Measurements from ENCODE around the gene FBLN1. TPM values are rescaled to one million over a fixed set of nuclear protein-coding genes. Genes with fewer than 3 reads are reported as not detected.
A peak's percentile ranks its signal among the peaks of the same experiment; 100 is the strongest.
"Not testable (repeated sequence)": the region's sequence is repeated elsewhere in the genome, so short reads cannot be mapped to it uniquely, and the experiment has no call there.

FBLN1 gene
- total and polyA plus RNA-seq, 11 donors, result 22.4 to 239 (median 44.7) TPM

DNA sequence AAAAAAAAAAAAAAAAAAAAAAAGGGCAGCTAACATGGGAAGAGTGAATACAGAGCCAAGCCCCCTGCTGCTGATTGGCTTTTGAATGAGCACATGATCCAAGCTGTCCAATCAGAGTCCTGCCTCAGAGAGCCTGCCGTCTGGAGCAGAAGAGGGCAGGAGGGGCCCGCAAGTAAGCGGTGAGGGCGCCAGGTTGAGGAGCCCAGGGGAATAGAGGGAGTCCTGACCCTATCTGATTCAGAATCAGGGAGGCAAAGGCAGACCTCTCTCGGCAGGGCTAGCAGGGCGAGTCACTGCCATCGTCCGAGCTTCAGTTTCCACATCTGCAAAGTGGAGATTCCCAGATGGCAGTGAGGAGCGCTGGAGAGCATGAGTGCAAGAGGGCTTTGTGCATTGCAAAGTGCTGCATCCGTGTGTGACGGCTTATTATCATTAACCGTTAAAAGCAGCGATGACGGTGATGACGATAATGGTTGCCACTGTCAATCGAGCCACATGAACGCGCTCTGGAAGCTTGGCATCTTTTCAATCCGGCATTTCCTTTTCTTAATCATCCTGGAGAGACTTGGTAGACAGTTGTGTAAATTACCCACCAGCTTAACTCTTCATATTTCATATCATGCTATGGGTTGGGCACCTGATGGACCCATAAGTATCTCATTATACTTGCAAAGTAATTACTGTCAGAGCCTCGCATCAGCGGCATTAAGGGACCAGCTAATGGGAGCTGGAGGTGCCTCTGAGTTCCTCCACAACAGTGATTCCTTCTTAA, 100.3 kb downstream of the FBLN1 start:
- TF ChIP-seq CTCF (IDR thresholded peaks at IDR 0.05) (no peak), POLR2A (IDR thresholded peaks at IDR 0.05) (no peak)
- DNase-seq, result peak in 1 of 5 donors; percentile 12
- WGBS, 4 donors, result 78 to 88% (median 83%) methylated on average over 21 of the region's 21 CpGs
- H3K9me3 ChIP-seq, result no peaks in the 10 kb centered on the region
- intact Hi-C loops (cut with DNase I), result no loop called here
- peaks cover 0 to 31% (median 0%) of the 10 kb centered on the region in 9 donors for H3K36me3 ChIP-seq
- no peak for ATAC-seq
- H3K27ac ChIP-seq, result no peak overlapping the region
- H3K4me1 ChIP-seq, result peaks cover 0 to 13% (median 0%) of the 10 kb centered on the region in 12 donors
- H3K4me3 ChIP-seq, result no peak overlapping the region
- H3K27me3 ChIP-seq, result no peaks in the 10 kb centered on the region

DNA sequence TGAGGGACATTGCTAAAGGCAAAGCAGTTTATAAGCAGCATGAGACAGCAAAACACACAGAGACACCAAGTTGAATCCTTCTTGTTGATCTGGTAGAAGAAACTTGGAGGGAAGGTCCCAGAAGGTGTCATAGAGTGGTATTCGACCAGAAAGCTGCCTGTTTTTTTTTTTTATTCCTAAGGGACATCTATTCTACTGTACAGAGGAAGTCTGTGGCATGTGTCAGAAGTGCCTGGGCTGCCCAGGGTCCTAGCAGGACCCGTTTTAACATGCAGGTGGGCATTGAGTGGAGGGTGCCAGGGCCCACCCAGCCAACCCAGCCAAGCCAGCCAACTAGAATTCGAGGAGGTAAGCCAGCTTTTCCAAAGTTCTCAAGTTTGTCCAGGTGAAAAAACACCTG, 100.9 kb downstream of the FBLN1 start:
- intact Hi-C loops (cut with DNase I), result no loop called here
- peak overlapping the region in 1 of 12 donors; percentile 63 for H3K27ac ChIP-seq
- WGBS, 4 donors, result 52 to 63% (median 55%) methylated on average over 3 of the region's 3 CpGs
- H3K9me3 ChIP-seq, result no peaks in the 10 kb centered on the region
- peak in 1 of 5 donors; percentile 10 for DNase-seq
- H3K4me3 ChIP-seq, result no peak overlapping the region
- H3K36me3 ChIP-seq, result peaks cover 0 to 27% (median 0%) of the 10 kb centered on the region in 9 donors
- H3K27me3 ChIP-seq, result no peaks in the 10 kb centered on the region
- peaks cover 0 to 13% (median 0%) of the 10 kb centered on the region in 12 donors for H3K4me1 ChIP-seq
- TF ChIP-seq POLR2A (IDR thresholded peaks at IDR 0.05) (no peak), CTCF (IDR thresholded peaks at IDR 0.05) (no peak)
- no peak for ATAC-seq

DNA sequence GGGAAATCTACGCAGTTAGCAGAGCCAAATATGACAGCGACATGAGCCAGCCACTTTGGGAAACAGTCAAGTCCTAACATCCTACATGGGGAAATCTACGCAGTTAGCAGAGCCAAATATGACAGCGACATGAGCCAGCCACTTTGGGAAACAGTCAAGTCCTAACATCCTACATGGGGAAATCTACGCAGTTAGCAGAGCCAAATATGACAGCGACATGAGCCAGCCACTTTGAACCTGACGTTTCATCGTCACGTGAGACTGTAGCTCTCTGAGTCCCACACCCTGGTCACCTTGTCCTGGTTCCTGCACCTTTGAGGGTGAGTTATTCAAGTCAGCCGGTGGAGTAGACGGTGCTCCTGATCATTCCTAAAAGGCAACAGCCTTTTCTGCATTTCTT, 105.4 kb downstream of the FBLN1 start:
- WGBS, 4 donors, result 56 to 65% (median 59%) methylated on average over 8 to 11 of the region's 11 CpGs
- DNase-seq, result peak in 1 of 5 donors; percentile 11
- H3K9me3 ChIP-seq; ATAC-seq; H3K27me3 ChIP-seq; intact Hi-C loops (cut with DNase I); H3K36me3 ChIP-seq; H3K4me3 ChIP-seq; H3K27ac ChIP-seq: not testable (repeated sequence)
- H3K4me1 ChIP-seq, result peaks cover 0 to 14% (median 0%) of the 10 kb centered on the region in 12 donors

DNA sequence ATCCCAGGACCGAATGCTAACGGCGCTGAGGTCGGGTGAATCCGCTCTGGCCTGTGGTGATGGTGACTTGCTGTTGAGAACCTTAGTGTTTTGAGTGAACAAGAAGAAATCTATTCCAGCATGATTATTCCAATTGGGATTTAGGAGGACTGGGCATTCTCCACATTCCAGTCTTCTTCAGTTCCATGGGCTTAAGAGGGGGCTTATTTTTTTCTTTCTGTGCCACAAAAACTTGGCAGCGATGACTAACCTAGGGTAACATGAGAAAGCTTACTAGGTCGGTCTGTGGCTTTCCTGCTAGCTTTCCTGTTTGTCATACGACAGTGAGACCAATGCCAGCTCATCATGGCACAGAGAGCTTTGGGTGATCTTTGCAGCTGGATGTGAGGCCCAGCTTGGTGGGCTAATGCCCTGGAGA, 106.1 kb downstream of the FBLN1 start:
- ATAC-seq, result no peak
- 71 to 73% (median 72%) methylated on average over 8 of the region's 8 CpGs for WGBS, 4 donors
- TF ChIP-seq POLR2A (IDR thresholded peaks at IDR 0.05) (no peak), CTCF (IDR thresholded peaks at IDR 0.05) (no peak)

More for the DNA sequence above, 106.1 kb downstream of the FBLN1 start:
- intact Hi-C loops (cut with DNase I), result no loop called here
- no peaks in the 10 kb centered on the region for H3K27me3 ChIP-seq
- H3K4me3 ChIP-seq, result no peak overlapping the region
- H3K36me3 ChIP-seq, result peaks cover 0 to 4% (median 0%) of the 10 kb centered on the region in 9 donors
- H3K27ac ChIP-seq, result no peak overlapping the region
- H3K9me3 ChIP-seq, result no peaks in the 10 kb centered on the region
- DNase-seq, result peak in 1 of 5 donors; percentile 5
- H3K4me1 ChIP-seq, result peaks cover 0 to 7% (median 0%) of the 10 kb centered on the region in 12 donors
